ENCODE measurements around the gene PRDX5.

GRCh38 chr11:64330888-64331287 lies 13.0 kb downstream of the PRDX5 start:
- no peak for TF ChIP-seq CTCF (IDR thresholded peaks at IDR 0.05 in 2 of 3, conservative IDR thresholded peaks at IDR 0.05 in 1 of 3; ENCODE audit: borderline replicate concordance in 1 of 3, insufficient read depth in 1 of 3, low read depth in 2 of 3, low read length in 2 of 3)
- no peak for TF ChIP-seq POLR2AphosphoS5 (IDR thresholded peaks at IDR 0.05; ENCODE audit: low read depth, low read length)
- no peak for TF ChIP-seq JUND (IDR thresholded peaks at IDR 0.05)
- no peak for TF ChIP-seq EZH2 (IDR thresholded peaks at IDR 0.05)
- TF ChIP-seq MAX (IDR thresholded peaks at IDR 0.05): no peak
- no peak for TF ChIP-seq CEBPB (IDR thresholded peaks at IDR 0.05; ENCODE audit: low read depth)
- no peak for TF ChIP-seq EZH2phosphoT487 (IDR thresholded peaks at IDR 0.05; ENCODE audit: borderline replicate concordance)
- TF ChIP-seq RAD21 (IDR thresholded peaks at IDR 0.05; ENCODE audit: low read depth): no peak
- TF ChIP-seq REST (IDR thresholded peaks at IDR 0.05; ENCODE audit: low read depth): no peak
- no peak for TF ChIP-seq POLR2A (IDR thresholded peaks at IDR 0.05; ENCODE audit: borderline replicate concordance, extremely low read depth, insufficient read depth, insufficient read length)
- no peak for TF ChIP-seq SIN3A (IDR thresholded peaks at IDR 0.05; ENCODE audit: low read depth)
- TF ChIP-seq YY1 (IDR thresholded peaks at IDR 0.05; ENCODE audit: extremely low read depth, insufficient replicate concordance, low read depth, low read length): no peak
- no peak for TF ChIP-seq ZNF274 (IDR thresholded peaks at IDR 0.05; ENCODE audit: low read depth, low read length)

Measured in HCT116 (cell line).